Cardiac atrium fibroblast (primary cell): ENCODE results near the gene CRIP3. TPM values are rescaled to one million over a fixed set of nuclear protein-coding genes. Genes with fewer than 3 reads are reported as not detected.

Experiments
- total RNA-seq: library from RNA; depleted of rRNA; stranded (reverse); fragments of >200 nt; gene quantifications from 2 replicates; pipeline ENCODE4 v1.2.3, GENCODE V29; 2015

Gene CRIP3, protein sequence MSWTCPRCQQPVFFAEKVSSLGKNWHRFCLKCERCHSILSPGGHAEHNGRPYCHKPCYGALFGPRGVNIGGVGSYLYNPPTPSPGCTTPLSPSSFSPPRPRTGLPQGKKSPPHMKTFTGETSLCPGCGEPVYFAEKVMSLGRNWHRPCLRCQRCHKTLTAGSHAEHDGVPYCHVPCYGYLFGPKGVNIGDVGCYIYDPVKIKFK
- total RNA-seq: not detected in 2 replicates

DNA sequence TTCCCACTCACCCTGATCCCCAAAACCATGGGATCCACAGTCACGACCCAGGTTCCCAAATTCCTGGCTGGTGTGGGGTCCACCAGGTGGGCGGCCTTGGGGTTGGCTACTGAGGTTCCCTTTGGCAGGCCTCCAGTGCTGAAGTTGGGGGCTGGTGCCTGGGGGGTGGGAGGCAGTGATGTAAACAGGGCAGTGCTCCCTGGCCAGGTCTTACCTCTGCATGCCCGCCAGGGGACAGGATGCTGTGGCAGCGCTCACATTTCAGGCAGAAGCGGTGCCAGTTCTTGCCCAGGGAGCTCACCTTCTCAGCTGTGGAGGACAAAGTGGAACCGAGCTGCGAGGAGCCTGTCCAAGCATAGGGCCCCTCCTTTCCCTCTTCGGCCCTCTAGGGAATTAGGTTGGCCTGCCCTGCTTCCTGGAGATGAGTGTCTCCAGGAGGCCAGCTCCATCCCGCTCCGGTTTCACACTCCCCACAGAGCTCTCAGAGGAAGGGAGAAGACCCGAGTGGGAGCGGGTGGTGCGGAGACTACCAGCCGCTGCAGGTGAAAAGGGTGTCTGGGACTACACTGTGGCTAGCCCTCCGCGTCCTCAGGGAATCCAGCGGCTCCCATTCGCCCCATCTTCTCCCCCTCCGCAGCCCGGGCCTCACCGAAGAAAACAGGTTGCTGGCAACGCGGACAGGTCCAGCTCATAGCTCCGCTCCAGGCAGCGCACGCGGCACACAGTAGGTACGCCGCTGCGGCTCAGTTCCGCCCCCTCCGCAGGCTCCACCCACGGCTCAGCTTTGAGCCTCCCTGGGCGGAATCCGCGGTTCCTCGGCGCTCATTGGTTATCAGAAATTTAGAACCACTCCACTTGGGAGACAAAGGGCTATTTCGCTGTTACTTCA lies at the start of gene CRIP3:
Gene CRIP3, minus strand, starts transcription at position 726 of the 889 bp plus-strand sequence. Its CDS starts 34 bp downstream, at position 692.

DNA sequence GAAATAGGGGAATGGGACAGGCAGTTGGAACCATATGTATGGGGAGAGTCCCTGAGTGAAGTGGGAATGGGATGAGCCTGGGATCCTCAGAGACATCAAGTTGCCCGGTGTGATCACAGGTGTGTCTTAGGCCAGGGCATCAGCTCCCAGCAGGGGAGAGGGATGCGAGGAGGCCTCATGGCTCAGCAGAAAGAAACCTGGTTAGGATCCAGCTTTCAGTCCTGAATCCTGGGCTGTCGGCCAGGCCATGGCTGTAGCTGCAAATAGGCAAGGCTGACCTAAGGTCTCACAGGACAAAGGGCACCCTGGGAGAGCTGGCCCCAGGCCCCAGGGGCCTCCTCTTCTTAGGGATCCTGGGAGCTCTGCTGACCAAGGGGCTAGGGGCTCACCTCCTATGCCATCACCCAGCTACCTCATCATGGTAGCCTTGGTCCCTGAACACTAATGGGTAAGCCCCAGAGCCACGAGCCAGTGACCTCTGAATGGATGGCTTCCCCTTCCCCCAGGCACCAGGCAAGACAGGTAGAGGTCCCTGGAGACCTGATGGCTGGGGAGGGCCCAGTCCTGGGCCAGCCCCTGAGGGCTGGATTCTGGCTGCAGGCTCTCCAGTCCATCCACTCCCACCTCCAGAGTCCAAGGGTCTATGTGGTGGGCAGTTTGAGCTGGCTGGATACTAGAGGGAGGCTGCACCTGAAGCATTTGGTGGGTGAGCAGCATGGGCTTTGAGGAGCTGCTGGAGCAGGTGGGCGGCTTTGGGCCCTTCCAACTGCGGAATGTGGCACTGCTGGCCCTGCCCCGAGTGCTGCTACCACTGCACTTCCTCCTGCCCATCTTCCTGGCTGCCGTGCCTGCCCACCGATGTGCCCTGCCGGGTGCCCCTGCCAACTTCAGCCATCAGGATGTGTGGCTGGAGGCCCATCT lies 10.7 kb downstream of the CRIP3 start, which contains the start of gene SLC22A7:
Gene SLC22A7, plus strand, starts transcription at position 617 of the 921 bp plus-strand sequence. Its CDS starts 99 bp downstream, at position 716.

Other genes with a start within 250 kb of the CRIP3 start
- gene MRPL2, start 249.4 kb downstream of the CRIP3 start, total RNA-seq: 14.3 and 17.7 TPM in 2 replicates
- gene KLC4, start 249.2 kb downstream of the CRIP3 start, total RNA-seq: 9.4 and 13.6 TPM in 2 replicates
- gene PTK7, start 232.5 kb downstream of the CRIP3 start, total RNA-seq: 82.6 and 84.1 TPM in 2 replicates
- 21.5 and 27.3 TPM in 2 replicates for gene SRF, start 137.6 kb downstream of the CRIP3 start, total RNA-seq
- gene CUL9, start 126.6 kb downstream of the CRIP3 start, total RNA-seq: 10.9 and 16.4 TPM in 2 replicates
- 60.7 and 96.4 TPM in 2 replicates for gene DNPH1, start 79.3 kb downstream of the CRIP3 start, total RNA-seq
- not detected in 2 replicates for gene TTBK1, start 65.3 kb downstream of the CRIP3 start, total RNA-seq
- not detected in 2 replicates for gene SLC22A7, start 10.6 kb downstream of the CRIP3 start, total RNA-seq
- gene ZNF318, start 60.8 kb upstream of the CRIP3 start, total RNA-seq: 6.7 and 7.1 TPM in 2 replicates
- 9.9 and 18.0 TPM in 2 replicates for gene ABCC10, start 118.7 kb upstream of the CRIP3 start, total RNA-seq
- gene DLK2, start 146.7 kb upstream of the CRIP3 start, total RNA-seq: 1.3 and 1.8 TPM in 2 replicates
- 13.0 and 17.3 TPM in 2 replicates for gene TJAP1, start 168.7 kb upstream of the CRIP3 start, total RNA-seq
- gene LRRC73, start 201.5 kb upstream of the CRIP3 start, total RNA-seq: 0.18 and 1.5 TPM in 2 replicates
- gene YIPF3, start 208.1 kb upstream of the CRIP3 start, total RNA-seq: 166 TPM in 2 replicates
- 10.7 and 25.4 TPM in 2 replicates for gene POLR1C, start 208.3 kb upstream of the CRIP3 start, total RNA-seq